Activated B cell treated with CpG ODN at 0.5 μM for 24 hours (primary cell): ENCODE results near the gene ITGAE. TPM values are rescaled to one million over a fixed set of nuclear protein-coding genes. Genes with fewer than 3 reads are reported as not detected.

Source experiments
- ATAC-seq: fragments of 200-7000 bp; cut with Tn5 transposase; one replicate; pipeline ENCODE4 v1.10.0; 2021; ENCODE audit warnings: low read depth, mild to moderate bottlenecking, moderate library complexity
- CTCF ChIA-PET: fragments of 350-600 bp; sonication (Branson Sonifier 250); formaldehyde crosslinking; loops from one replicate; lab custom pipeline; 2021; ENCODE audit warnings: antibody characterized with exemption; lab: Charles Lee
- POLR2A ChIA-PET: fragments of 350-600 bp; sonication (Branson Sonifier 250); formaldehyde crosslinking; loops from one replicate; lab custom pipeline; 2021; ENCODE audit warnings: antibody characterized with exemption; lab: Charles Lee
- DNase-seq: peaks from one replicate; pipeline ENCODE4 v3.0.0; 2022
- H3K27ac Mint-ChIP-seq: one replicate; pipeline ENCODE4 v1.8.0; 2020; ENCODE audit warnings: mixed read lengths
- H3K27me3 Mint-ChIP-seq: one replicate; pipeline ENCODE4 v1.8.0; 2021; ENCODE audit warnings: mixed read lengths
- H3K36me3 Mint-ChIP-seq: one replicate; pipeline ENCODE4 v1.8.0; 2021; ENCODE audit warnings: low read depth, mixed read lengths
- H3K4me1 Mint-ChIP-seq: one replicate; pipeline ENCODE4 v1.8.0; 2021; ENCODE audit warnings: mixed read lengths
- H3K4me3 Mint-ChIP-seq: one replicate; pipeline ENCODE4 v1.8.0; 2020; ENCODE audit warnings: mild to moderate bottlenecking, mixed read lengths
- H3K9me3 Mint-ChIP-seq: one replicate; pipeline ENCODE4 v1.8.0; 2020; ENCODE audit warnings: mixed read lengths
- CTCF ChIP-seq: fragments of 200-600 bp; IDR thresholded peaks from one replicate; pipeline ENCODE4 v1.8.0; 2022; ENCODE audit warnings: antibody characterized with exemption, mild to moderate bottlenecking
- intact Hi-C: fragments of 100-400 bp; cut with micrococcal nuclease; formaldehyde crosslinking; loops from one replicate; pipeline ENCODE4 v1.15.1; 2024
- total RNA-seq: library from RNA; stranded (reverse); gene quantifications from 2 replicates; pipeline ENCODE4 v1.2.3, GENCODE V29; 2022

ITGAE gene
- total RNA-seq, 1 donor from 2014 or later = 45.3 TPM

- intact Hi-C loops = loop anchor here (1.0 kb wide), 1 partner anchor 32 kb away; the partner anchor contains the start of genes CTNS and SHPK
- DNase-seq (peak; percentile 100), ATAC-seq (peak; percentile 88)
- CTCF ChIA-PET = no interaction called here
- H3K4me3 Mint-ChIP-seq = peak within 1 kb of the TSS; percentile 95
- H3K27me3 Mint-ChIP-seq = no peaks in the 10 kb centered on the region
- H3K36me3 Mint-ChIP-seq = peaks cover 38% of the 10 kb centered on the region
- H3K9me3 Mint-ChIP-seq = no peaks in the 10 kb centered on the region
- H3K4me1 Mint-ChIP-seq = peaks cover 21% of the 10 kb centered on the region
- POLR2A ChIA-PET = interaction anchor here (0.6 to 4.3 kb wide), 15 partner anchors 9 to 1276 kb away, joined by 3 to 22 read pairs (median 5); partner anchors contain the start of genes CTNS, HASPIN, NCBP3 and SHPK
- H3K27ac Mint-ChIP-seq = peak within 1 kb of the TSS; percentile 92
- no peak for TF ChIP-seq CTCF
Observed at GRCh38 chr17:3668279-3669084, 132.5 kb downstream of the ITGAE start, which contains the start of the genes EMC6 and TAX1BP3. TSS of gene EMC6 (plus strand) at chr17:3668812. CDS start at chr17:3669147, 335 bp downstream. TSS of gene TAX1BP3 (minus strand) at chr17:3668578. CDS start at chr17:3668526, 52 bp downstream.

GRCh38 chr17:3667366-3668278 is 133.4 kb downstream of the ITGAE start:
- no peak for ATAC-seq
- DNase-seq = no peak
- peak overlapping the region; percentile 95 for H3K4me3 Mint-ChIP-seq
- POLR2A ChIA-PET = interaction anchor here (0.5 to 4.3 kb wide), 9 partner anchors 11 to 1275 kb away, joined by 3 to 22 read pairs (median 5); partner anchors contain the start of genes CTNS and SHPK
- H3K9me3 Mint-ChIP-seq = no peaks in the 10 kb centered on the region
- peak overlapping the region; percentile 24 for H3K27ac Mint-ChIP-seq
- H3K27me3 Mint-ChIP-seq = no peaks in the 10 kb centered on the region
- no peak for TF ChIP-seq CTCF
- peaks cover 30% of the 10 kb centered on the region for H3K36me3 Mint-ChIP-seq
- H3K4me1 Mint-ChIP-seq = peaks cover 21% of the 10 kb centered on the region
- CTCF ChIA-PET = no interaction called here
- intact Hi-C loops = loop anchor here (1.0 kb wide), 1 partner anchor 31 kb away; the partner anchor contains the start of genes CTNS and SHPK

GRCh38 chr17:3666516-3666915 is 134.5 kb downstream of the ITGAE start:
- POLR2A ChIA-PET = interaction anchor here (0.6 to 4.3 kb wide), 3 partner anchors 13 to 30 kb away, joined by 5 to 22 read pairs (median 5); partner anchors contain the start of genes CTNS and SHPK
- H3K27ac Mint-ChIP-seq = no peak overlapping the region
- no peaks in the 10 kb centered on the region for H3K9me3 Mint-ChIP-seq
- peaks cover 19% of the 10 kb centered on the region for H3K36me3 Mint-ChIP-seq
- DNase-seq (no peak), ATAC-seq (no peak)
- no peaks in the 10 kb centered on the region for H3K27me3 Mint-ChIP-seq
- intact Hi-C loops = no loop called here
- CTCF ChIA-PET = no interaction called here
- H3K4me3 Mint-ChIP-seq = no peak overlapping the region
- peaks cover 21% of the 10 kb centered on the region for H3K4me1 Mint-ChIP-seq
- no peak for TF ChIP-seq CTCF

GRCh38 chr17:3665834-3666233 is 135.2 kb downstream of the ITGAE start:
- Mint-ChIP-seq H3K4me3 (peak overlapping the region; percentile 1), H3K27me3 (no peaks in the 10 kb centered on the region), H3K9me3 (no peaks in the 10 kb centered on the region), H3K27ac (no peak overlapping the region), H3K36me3 (peaks cover 16% of the 10 kb centered on the region), H3K4me1 (peaks cover 21% of the 10 kb centered on the region)
- ChIA-PET POLR2A (interaction anchor here (2.1 kb wide), 1 partner anchor 13 kb away, joined by 5 read pairs; no protein-coding TSS in a partner anchor), CTCF (no interaction called here)
- intact Hi-C loops = no loop called here
- ATAC-seq (no peak), DNase-seq (no peak)
- no peak for TF ChIP-seq CTCF

Other genes with a start within 250 kb of the ITGAE start
- 6.6 and 10.2 TPM in 2 replicates for gene TRPV3, start 243.4 kb downstream of the ITGAE start, total RNA-seq
- 3.2 and 5.4 TPM in 2 replicates for gene TRPV1, start 191.8 kb downstream of the ITGAE start, total RNA-seq
- gene SHPK, start 164.9 kb downstream of the ITGAE start, total RNA-seq = 8.1 and 9.5 TPM in 2 replicates
- 12.8 and 13.5 TPM in 2 replicates for gene CTNS, start 164.4 kb downstream of the ITGAE start, total RNA-seq
- 15.1 and 16.4 TPM in 2 replicates for gene TAX1BP3, start 132.6 kb downstream of the ITGAE start, total RNA-seq
- 33.8 and 38.0 TPM in 2 replicates for gene EMC6, start 132.4 kb downstream of the ITGAE start, total RNA-seq
- 295 and 349 TPM in 2 replicates for gene P2RX5, start 105.0 kb downstream of the ITGAE start, total RNA-seq
- gene HASPIN, start 77.3 kb downstream of the ITGAE start, total RNA-seq = 6.4 and 6.7 TPM in 2 replicates
- 49.5 TPM in 2 replicates for gene NCBP3, start 45.1 kb upstream of the ITGAE start, total RNA-seq
- gene CAMKK1, start 91.9 kb upstream of the ITGAE start, total RNA-seq = 4.3 and 6.1 TPM in 2 replicates
- 22.0 and 26.0 TPM in 2 replicates for gene P2RX1, start 115.3 kb upstream of the ITGAE start, total RNA-seq
- 458 and 541 TPM in 2 replicates for gene ATP2A3, start 163.2 kb upstream of the ITGAE start, total RNA-seq